Transverse colon (tissue), 4 donors: ENCODE data around the gene RBPJ.

ENCODE experiments used
- CTCF ChIP-seq, 5 experiments: fragments of 200-600 bp in 3 of 5; fragments of 450-650 bp in 2 of 5; sonication (generic) in 3 of 5; IDR thresholded peaks; 1 replicate in 2 of 5; 2 replicates in 3 of 5; pipeline ENCODE4 v1.5.1; 2016 to 2017; ENCODE audit warnings: antibody characterized with exemption in 5 of 5, inconsistent platforms in 3 of 5, mild to moderate bottlenecking in 2 of 5, moderate library complexity in 1 of 5
- EP300 ChIP-seq: sonication (generic); formaldehyde crosslinking; IDR thresholded peaks from one replicate; pipeline ENCODE4 v1.6.1; 2017; ENCODE audit warnings: antibody characterized with exemption, low read depth
- POLR2A ChIP-seq: fragments of 450-650 bp; IDR thresholded peaks from one replicate; pipeline ENCODE4 v1.6.1; 2016; ENCODE audit warnings: antibody characterized with exemption, mild to moderate bottlenecking, moderate library complexity
- POLR2AphosphoS5 ChIP-seq, 3 donors: sonication (generic); formaldehyde crosslinking; IDR thresholded peaks; one replicate each; pipeline ENCODE4 v1.6.1; 2016; ENCODE audit warnings: antibody characterized with exemption in 3 of 3

DNA sequence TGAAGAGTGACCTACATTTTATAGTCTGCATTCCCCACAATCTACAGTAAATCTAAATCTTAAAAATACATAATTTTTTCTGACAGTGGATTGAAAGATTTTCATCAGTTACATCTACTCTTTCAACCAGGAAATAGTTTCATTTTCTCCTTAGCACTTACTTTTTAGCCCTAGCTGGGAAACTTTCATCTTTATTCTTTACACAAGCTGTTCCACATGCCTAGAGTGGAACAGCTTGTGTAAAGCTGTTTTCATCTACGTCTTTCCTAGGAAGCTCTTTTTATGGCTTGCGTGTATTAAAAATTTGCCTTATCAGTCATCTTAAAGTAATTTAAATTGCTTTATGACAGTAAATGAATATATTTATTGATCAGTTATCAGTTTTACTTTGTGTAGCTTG, 40.5 kb downstream of the RBPJ start:
- TF ChIP-seq POLR2A, result no peak
- TF ChIP-seq POLR2AphosphoS5 (IDR thresholded peaks at IDR 0.05), result no peak
- TF ChIP-seq CTCF (IDR thresholded peaks at IDR 0.05), result no peak
- TF ChIP-seq EP300, result no peak
